NT2/D1 (cell line): ENCODE data around the gene ARRB2.

ENCODE experiments used
- DNase-seq: peaks from one replicate; pipeline ENCODE4 v3.0.0-alpha.2; 2011; ENCODE audit warnings: low read depth, low spot score
- H3K27me3 ChIP-seq: 2 replicates; pipeline ENCODE4 v1.6.0; 2011; ENCODE audit warnings: mild to moderate bottlenecking; ENCODE audit not compliant: insufficient read length, insufficient read depth
- H3K36me3 ChIP-seq: 2 replicates; pipeline ENCODE4 v1.6.1; 2011; ENCODE audit warnings: mild to moderate bottlenecking, low read length, mixed read lengths; ENCODE audit not compliant: insufficient read depth, insufficient read length
- H3K4me1 ChIP-seq: 2 replicates; pipeline ENCODE4 v1.5.1; 2011; ENCODE audit not compliant: insufficient read depth, insufficient read length
- H3K4me3 ChIP-seq: 2 replicates; pipeline ENCODE4 v1.5.1; 2011; ENCODE audit warnings: low read depth; ENCODE audit not compliant: insufficient read length
- H3K9ac ChIP-seq: 2 replicates; pipeline ENCODE4 v1.6.0; 2011; ENCODE audit warnings: low read depth; ENCODE audit not compliant: insufficient read length
- H3K9me3 ChIP-seq: 2 replicates; pipeline ENCODE4 v1.5.1; 2011; ENCODE audit warnings: mild to moderate bottlenecking, low read length; ENCODE audit not compliant: insufficient read depth
- SUZ12 ChIP-seq: IDR thresholded peaks from 2 replicates; pipeline ENCODE4 v1.6.1; 2011; ENCODE audit not compliant: insufficient read length, insufficient read depth; ENCODE audit errors: extremely low read depth
- YY1 ChIP-seq: IDR thresholded peaks from 2 replicates; pipeline ENCODE4 v1.6.1; 2011; ENCODE audit not compliant: insufficient read length, insufficient read depth
- ZNF274 ChIP-seq: IDR thresholded peaks from 2 replicates; pipeline ENCODE4 v1.6.1; 2011; ENCODE audit warnings: mild to moderate bottlenecking, low read depth, low read length

The ARRB2 gene

DNA sequence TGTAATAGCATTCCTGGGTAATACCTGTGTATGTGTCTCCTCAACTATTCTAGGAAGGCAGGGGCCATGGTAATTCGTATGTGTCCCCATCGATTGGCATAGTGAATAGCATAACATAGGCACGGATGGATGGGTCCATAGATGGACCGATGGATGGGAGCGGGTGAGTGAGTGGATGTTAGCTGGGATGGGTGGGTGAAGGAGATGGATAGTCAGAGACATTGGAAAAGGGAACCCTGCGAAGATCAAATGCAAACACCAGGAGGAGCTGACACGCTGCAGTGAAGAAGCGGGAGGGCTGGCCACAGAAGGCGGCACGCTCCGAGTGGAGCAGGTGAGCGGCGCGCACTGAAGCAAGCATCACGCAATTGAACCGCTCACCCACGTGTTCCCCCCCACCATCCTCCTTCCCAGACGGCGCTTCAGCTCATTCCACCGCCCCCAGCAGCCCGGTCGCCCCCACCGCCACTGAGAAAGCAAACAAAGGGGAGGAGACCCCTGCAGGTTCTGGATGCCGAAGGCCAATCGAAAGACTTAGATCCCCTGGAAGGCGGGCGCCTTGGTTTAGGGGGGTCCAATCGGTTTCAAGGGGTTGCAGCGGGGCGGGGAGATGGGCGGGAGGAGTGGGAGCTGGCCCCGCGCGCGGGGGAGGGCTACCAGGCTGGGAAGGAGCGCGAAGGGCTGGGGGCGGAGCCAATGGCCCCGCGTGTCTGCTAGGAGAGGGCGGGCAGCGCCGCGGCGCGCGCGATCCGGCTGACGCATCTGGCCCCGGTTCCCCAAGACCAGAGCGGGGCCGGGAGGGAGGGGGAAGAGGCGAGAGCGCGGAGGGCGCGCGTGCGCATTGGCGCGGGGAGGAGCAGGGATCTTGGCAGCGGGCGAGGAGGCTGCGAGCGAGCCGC is at the start of gene ARRB2:
Gene ARRB2 (plus strand): TSS at position 839 of the 899 bp plus-strand sequence. CDS start 90 bp downstream, outside the sequence.
- Histone ChIP-seq H3K36me3 (no peaks in the 10 kb centered on the region), H3K9me3 (peaks cover 9% of the 10 kb centered on the region; the same call in 1 of the 2 replicates), H3K27me3 (peaks cover 8% of the 10 kb centered on the region), H3K9ac (peak within 1 kb of the TSS; percentile 83), H3K4me3 (peak within 1 kb of the TSS; percentile 60), H3K4me1 (peaks cover 10% of the 10 kb centered on the region)
- TF ChIP-seq YY1 (no peak), SUZ12 (no peak), ZNF274 (no peak)
- DNase-seq: peak; percentile 88

DNA sequence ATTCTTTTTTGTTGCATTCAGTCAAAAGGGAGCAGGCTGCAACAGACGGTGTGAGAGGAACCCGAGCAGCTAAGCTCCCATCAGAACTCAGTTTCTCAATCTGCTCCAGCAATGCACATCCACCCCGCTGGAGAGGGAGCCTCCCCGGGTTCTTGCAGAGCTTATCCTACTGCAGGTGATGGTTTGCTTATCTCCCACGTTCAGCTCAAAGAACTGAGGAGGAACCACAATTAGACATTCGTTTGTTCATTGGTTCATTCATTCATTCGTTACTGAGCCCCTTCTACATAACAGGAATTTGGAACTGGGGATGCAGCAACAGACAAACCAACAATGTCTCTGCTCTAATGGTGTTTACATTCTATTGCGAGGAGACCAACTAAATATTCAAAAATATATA is 46.7 kb upstream of the ARRB2 start:
- Histone ChIP-seq H3K9ac (no peak overlapping the region), H3K4me3 (no peak overlapping the region), H3K36me3 (no peaks in the 10 kb centered on the region), H3K4me1 (no peaks in the 10 kb centered on the region), H3K27me3 (no peaks in the 10 kb centered on the region), H3K9me3 (no peaks in the 10 kb centered on the region)
- TF ChIP-seq ZNF274: no peak
- no peak for TF ChIP-seq SUZ12
- no peak for TF ChIP-seq YY1
- DNase-seq: no peak

DNA sequence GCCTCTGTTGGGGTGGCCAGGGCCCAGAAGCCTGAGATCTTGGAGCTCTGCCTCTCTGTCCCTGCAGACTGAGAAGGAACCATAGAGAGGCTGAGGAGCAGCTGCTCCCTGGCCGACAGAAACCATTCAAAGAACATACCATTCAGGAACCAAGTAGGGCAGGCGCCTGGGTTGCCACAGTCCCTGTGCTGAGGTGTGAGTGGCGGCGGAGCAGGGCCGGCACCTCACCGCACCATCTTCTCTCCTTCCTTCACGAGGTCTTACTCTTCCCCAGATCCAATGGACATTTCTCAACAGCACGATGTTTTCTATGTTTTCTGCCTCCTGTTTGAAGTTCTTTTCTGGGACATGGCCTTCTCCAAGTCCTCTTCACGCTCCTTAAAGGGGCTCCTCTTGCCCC is 46.2 kb upstream of the ARRB2 start:
- Histone ChIP-seq H3K9ac (no peak overlapping the region), H3K36me3 (no peaks in the 10 kb centered on the region), H3K27me3 (no peaks in the 10 kb centered on the region), H3K9me3 (no peaks in the 10 kb centered on the region), H3K4me1 (no peaks in the 10 kb centered on the region), H3K4me3 (no peak overlapping the region)
- TF ChIP-seq YY1 (no peak), ZNF274 (no peak), SUZ12 (no peak)
- no peak for DNase-seq

GRCh38 chr17:4665027-4665426 is 45.4 kb upstream of the ARRB2 start:
- H3K4me1 ChIP-seq: no peaks in the 10 kb centered on the region
- TF ChIP-seq SUZ12: no peak
- TF ChIP-seq YY1: no peak
- TF ChIP-seq ZNF274: no peak
- H3K36me3 ChIP-seq: no peaks in the 10 kb centered on the region
- no peak for DNase-seq
- no peaks in the 10 kb centered on the region for H3K27me3 ChIP-seq
- H3K9me3 ChIP-seq: no peaks in the 10 kb centered on the region
- no peak overlapping the region for H3K9ac ChIP-seq
- H3K4me3 ChIP-seq: no peak overlapping the region

DNA sequence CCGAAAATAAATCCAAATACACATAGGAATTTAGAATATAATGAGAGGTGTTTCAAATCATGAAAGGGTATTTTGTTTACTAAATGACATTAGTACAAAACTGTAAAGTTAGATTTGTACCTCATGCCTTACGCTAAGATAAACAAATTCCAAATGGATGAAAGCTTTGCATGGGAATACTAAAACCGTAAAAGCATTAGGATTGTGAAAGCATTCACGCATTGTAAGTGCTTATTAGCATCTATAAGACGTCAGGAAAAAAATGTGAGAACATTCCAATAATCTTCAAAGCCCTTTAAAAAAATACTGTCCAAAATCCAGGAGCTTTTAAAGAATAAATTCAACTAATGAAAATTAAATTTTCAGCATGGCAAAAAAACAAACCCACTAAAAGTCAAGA is 44.1 kb upstream of the ARRB2 start:
- no peak for TF ChIP-seq SUZ12
- TF ChIP-seq ZNF274: no peak
- TF ChIP-seq YY1: no peak
- H3K27me3 ChIP-seq: no peaks in the 10 kb centered on the region
- no peaks in the 10 kb centered on the region for H3K9me3 ChIP-seq
- no peaks in the 10 kb centered on the region for H3K4me1 ChIP-seq
- H3K4me3 ChIP-seq: no peak overlapping the region
- no peak for DNase-seq
- peaks cover 10% of the 10 kb centered on the region for H3K36me3 ChIP-seq
- no peak overlapping the region for H3K9ac ChIP-seq

GRCh38 chr17:4667166-4667565 is 43.3 kb upstream of the ARRB2 start:
- Histone ChIP-seq H3K4me3 (no peak overlapping the region), H3K27me3 (no peaks in the 10 kb centered on the region), H3K36me3 (peaks cover 19% of the 10 kb centered on the region), H3K9me3 (no peaks in the 10 kb centered on the region), H3K9ac (no peak overlapping the region), H3K4me1 (no peaks in the 10 kb centered on the region)
- TF ChIP-seq YY1 (no peak), ZNF274 (no peak), SUZ12 (no peak)
- DNase-seq: no peak

- Histone ChIP-seq H3K4me1 (no peaks in the 10 kb centered on the region), H3K36me3 (peaks cover 65% of the 10 kb centered on the region)
Observed at GRCh38 chr17:4672055-4672630, 38.3 kb upstream of the ARRB2 start.

More at GRCh38 chr17:4672055-4672630, 38.3 kb upstream of the ARRB2 start:
- Histone ChIP-seq H3K27me3 (no peaks in the 10 kb centered on the region), H3K9me3 (no peaks in the 10 kb centered on the region), H3K4me3 (no peak overlapping the region), H3K9ac (no peak overlapping the region)
- no peak for DNase-seq
- no peak for TF ChIP-seq YY1
- TF ChIP-seq SUZ12: no peak
- TF ChIP-seq ZNF274: no peak
